ENCODE results near the gene TENM3. TPM values are rescaled to one million over a fixed set of nuclear protein-coding genes. Genes with fewer than 3 reads are reported as not detected.

The TENM3 gene
- total and polyA plus RNA-seq, 5 donors from 2014 or later, result not detected

DNA sequence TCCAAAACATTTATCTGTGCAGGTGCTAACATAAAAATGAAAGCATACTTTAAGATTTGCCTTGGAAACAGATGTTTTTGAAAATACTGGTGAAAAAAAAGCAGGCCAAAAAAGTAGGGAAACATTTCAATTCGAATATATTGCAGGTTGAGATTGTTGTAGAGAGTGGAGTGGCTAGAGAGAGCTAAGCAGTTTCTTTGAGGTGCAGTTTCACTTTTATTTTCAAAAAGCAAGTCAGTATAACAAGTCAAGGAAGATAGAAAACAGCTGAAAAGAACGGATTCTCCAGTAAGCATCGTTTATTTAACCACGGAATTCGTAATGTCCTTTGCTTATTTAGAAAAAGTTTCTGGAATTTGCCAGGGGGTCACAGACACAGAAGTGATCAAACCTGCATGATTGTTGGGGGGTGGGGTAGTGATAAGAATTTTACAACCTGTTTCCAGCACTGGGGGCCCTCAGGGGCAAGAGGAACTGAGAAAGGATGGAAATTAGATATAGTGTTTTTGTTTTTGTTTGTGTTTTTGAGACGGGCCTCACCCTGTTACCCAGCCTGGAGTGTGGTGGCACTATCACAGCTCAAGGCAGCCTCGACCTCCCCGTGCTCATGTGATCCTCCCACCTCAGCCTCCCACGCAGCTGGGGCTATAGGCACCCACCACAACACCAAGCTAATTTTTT is 175.0 kb downstream of the TENM3 start:
- Histone ChIP-seq H3K9me3 (ENCODE audit: control insufficient read depth in 2 of 2, low read length in 2 of 2) (peaks cover 3 to 5% of the 10 kb centered on the region in 2 experiments), H3K27ac (ENCODE audit: insufficient read depth, low read length, poor library complexity, severe bottlenecking) (no peak overlapping the region), H3K4me3 (ENCODE audit: low read depth, low read length) (no peak overlapping the region), H3K4me1 (ENCODE audit: control insufficient read depth, insufficient read depth, low read length, poor library complexity, severe bottlenecking) (no peaks in the 10 kb centered on the region), H3K36me3 (ENCODE audit: control insufficient read depth, insufficient read depth, low read length) (no peaks in the 10 kb centered on the region), H3K27me3 (ENCODE audit: control insufficient read depth, insufficient read depth, low read length) (no peaks in the 10 kb centered on the region)
- peaks cover 0 to 8% (median 5%) of the 10 kb centered on the region in 7 donors for H3K9me3 Mint-ChIP-seq
- DNase-seq (no peak), ATAC-seq (ENCODE audit: low read depth in 2 of 2) (no peak)
- H3K36me3 Mint-ChIP-seq, result no peaks in the 10 kb centered on the region
- no peak overlapping the region for H3K27ac Mint-ChIP-seq
- H3K27me3 Mint-ChIP-seq, result no peaks in the 10 kb centered on the region
- no peak overlapping the region for H3K4me3 Mint-ChIP-seq
- no peaks in the 10 kb centered on the region for H3K4me1 Mint-ChIP-seq

DNA sequence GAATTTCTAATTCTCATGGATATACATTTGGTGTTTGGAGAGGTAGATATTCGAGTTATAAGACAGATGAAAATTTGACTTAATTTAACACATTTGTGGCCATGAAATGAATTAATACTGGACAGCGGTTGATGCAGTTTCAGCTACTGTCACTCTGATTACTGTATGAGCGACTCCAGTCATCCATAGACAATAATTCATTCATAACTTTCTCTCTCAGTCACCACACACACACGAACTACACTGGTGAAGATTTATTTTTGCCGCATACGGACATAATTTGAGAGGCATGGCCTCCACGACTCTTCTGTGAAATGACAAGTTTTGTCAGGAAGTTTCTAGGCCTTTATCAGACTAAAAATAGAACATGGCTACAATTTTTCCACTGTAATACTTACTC is 177.0 kb downstream of the TENM3 start:
- no peak overlapping the region for H3K4me3 Mint-ChIP-seq
- DNase-seq, result no peak
- H3K36me3 Mint-ChIP-seq, result no peaks in the 10 kb centered on the region
- peaks cover 0 to 8% (median 0%) of the 10 kb centered on the region in 7 donors for H3K9me3 Mint-ChIP-seq
- ATAC-seq (ENCODE audit: low read depth in 2 of 2), result no peak
- Histone ChIP-seq H3K4me1 (ENCODE audit: control insufficient read depth, insufficient read depth, low read length, poor library complexity, severe bottlenecking) (no peaks in the 10 kb centered on the region), H3K27me3 (ENCODE audit: control insufficient read depth, insufficient read depth, low read length) (no peaks in the 10 kb centered on the region), H3K36me3 (ENCODE audit: control insufficient read depth, insufficient read depth, low read length) (no peaks in the 10 kb centered on the region), H3K4me3 (ENCODE audit: low read depth, low read length) (no peak overlapping the region), H3K27ac (ENCODE audit: insufficient read depth, low read length, poor library complexity, severe bottlenecking) (no peak overlapping the region), H3K9me3 (ENCODE audit: control insufficient read depth in 2 of 2, low read length in 2 of 2) (no peaks in the 10 kb centered on the region)
- H3K27ac Mint-ChIP-seq, result no peak overlapping the region
- no peaks in the 10 kb centered on the region for H3K27me3 Mint-ChIP-seq
- no peaks in the 10 kb centered on the region for H3K4me1 Mint-ChIP-seq

DNA sequence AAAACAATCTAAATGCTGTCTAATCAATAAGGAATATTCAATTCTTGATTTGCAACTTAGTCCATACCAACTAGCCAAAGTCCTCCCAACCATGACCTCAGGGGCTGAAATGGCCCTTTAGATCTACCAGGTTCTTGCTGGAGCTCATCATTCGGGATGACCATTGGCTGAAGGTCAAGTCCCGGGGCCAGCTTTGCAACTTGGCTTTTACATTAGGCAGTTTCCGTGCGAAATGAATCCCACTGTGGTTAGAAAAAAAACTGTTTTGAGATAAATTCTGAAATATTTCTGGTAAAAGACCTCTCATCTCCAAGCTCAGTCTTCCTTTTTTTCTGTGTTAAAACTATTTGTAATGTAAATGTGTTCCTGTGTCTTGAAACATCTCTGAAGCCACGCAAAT is 178.6 kb downstream of the TENM3 start:
- H3K4me3 Mint-ChIP-seq, result no peak overlapping the region
- Histone ChIP-seq H3K4me1 (ENCODE audit: control insufficient read depth, insufficient read depth, low read length, poor library complexity, severe bottlenecking) (no peaks in the 10 kb centered on the region), H3K27me3 (ENCODE audit: control insufficient read depth, insufficient read depth, low read length) (no peaks in the 10 kb centered on the region), H3K27ac (ENCODE audit: insufficient read depth, low read length, poor library complexity, severe bottlenecking) (no peak overlapping the region), H3K9me3 (ENCODE audit: control insufficient read depth in 2 of 2, low read length in 2 of 2) (no peaks in the 10 kb centered on the region), H3K36me3 (ENCODE audit: control insufficient read depth, insufficient read depth, low read length) (no peaks in the 10 kb centered on the region), H3K4me3 (ENCODE audit: low read depth, low read length) (no peak overlapping the region)
- H3K4me1 Mint-ChIP-seq, result no peaks in the 10 kb centered on the region
- ATAC-seq (ENCODE audit: low read depth in 2 of 2) (no peak), DNase-seq (no peak)
- H3K9me3 Mint-ChIP-seq, result peaks cover 0 to 8% (median 0%) of the 10 kb centered on the region in 7 donors
- H3K27me3 Mint-ChIP-seq, result no peaks in the 10 kb centered on the region
- no peaks in the 10 kb centered on the region for H3K36me3 Mint-ChIP-seq
- no peak overlapping the region for H3K27ac Mint-ChIP-seq

DNA sequence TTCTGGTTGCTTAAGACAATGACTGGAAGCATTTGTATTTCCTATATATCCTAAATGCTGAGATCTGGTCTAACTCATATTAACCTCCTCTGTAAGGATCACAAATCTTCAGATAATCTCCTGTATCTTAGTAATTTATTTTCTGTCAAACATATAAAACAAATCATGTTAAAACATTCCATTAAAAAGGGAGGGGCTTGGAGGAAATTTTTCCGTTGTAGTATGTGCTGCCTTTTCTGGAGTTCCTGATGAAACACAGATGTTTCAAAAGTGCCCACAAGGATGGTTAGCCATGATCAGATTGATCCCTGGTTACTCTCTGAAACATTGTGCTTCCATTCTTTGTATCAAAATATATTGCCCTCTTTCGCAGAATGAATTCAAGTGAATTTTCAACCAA is 182.1 kb downstream of the TENM3 start:
- ATAC-seq (ENCODE audit: low read depth in 2 of 2), result no peak
- Histone ChIP-seq H3K9me3 (ENCODE audit: control insufficient read depth in 2 of 2, low read length in 2 of 2) (no peaks in the 10 kb centered on the region), H3K27ac (ENCODE audit: insufficient read depth, low read length, poor library complexity, severe bottlenecking) (no peak overlapping the region), H3K27me3 (ENCODE audit: control insufficient read depth, insufficient read depth, low read length) (no peaks in the 10 kb centered on the region), H3K4me1 (ENCODE audit: control insufficient read depth, insufficient read depth, low read length, poor library complexity, severe bottlenecking) (no peaks in the 10 kb centered on the region), H3K36me3 (ENCODE audit: control insufficient read depth, insufficient read depth, low read length) (no peaks in the 10 kb centered on the region), H3K4me3 (ENCODE audit: low read depth, low read length) (no peak overlapping the region)
- no peak for DNase-seq
- Mint-ChIP-seq H3K27me3 (no peaks in the 10 kb centered on the region), H3K9me3 (peaks cover 0 to 7% (median 0%) of the 10 kb centered on the region in 7 donors), H3K36me3 (no peaks in the 10 kb centered on the region), H3K27ac (no peak overlapping the region), H3K4me3 (no peak overlapping the region), H3K4me1 (no peaks in the 10 kb centered on the region)

DNA sequence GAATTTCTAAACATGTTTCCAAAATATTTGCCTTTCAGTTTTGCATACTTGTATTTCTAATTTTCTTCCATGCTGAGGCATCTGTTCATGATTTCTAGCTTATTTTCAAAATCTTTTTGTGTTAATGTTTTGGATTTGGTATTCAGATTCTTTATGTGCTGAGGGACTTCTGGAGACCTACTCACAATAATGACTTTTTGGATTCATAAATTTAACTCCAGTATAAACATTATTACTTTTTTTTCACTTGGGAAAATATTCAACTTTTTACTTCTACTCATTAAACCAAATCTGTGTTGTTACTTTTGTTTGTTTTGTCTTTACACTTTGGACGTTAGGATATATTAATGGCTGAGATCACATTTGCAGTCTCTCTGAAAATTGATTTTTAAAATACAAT is 183.7 kb downstream of the TENM3 start:
- Mint-ChIP-seq H3K27ac (no peak overlapping the region), H3K4me3 (no peak overlapping the region), H3K27me3 (no peaks in the 10 kb centered on the region), H3K4me1 (no peaks in the 10 kb centered on the region), H3K9me3 (peaks cover 0 to 7% (median 0%) of the 10 kb centered on the region in 7 donors), H3K36me3 (no peaks in the 10 kb centered on the region)
- no peak overlapping the region for H3K4me3 ChIP-seq (ENCODE audit: low read depth, low read length)
- H3K4me1 ChIP-seq (ENCODE audit: control insufficient read depth, insufficient read depth, low read length, poor library complexity, severe bottlenecking), result no peaks in the 10 kb centered on the region
- no peaks in the 10 kb centered on the region for H3K36me3 ChIP-seq (ENCODE audit: control insufficient read depth, insufficient read depth, low read length)
- ATAC-seq (ENCODE audit: low read depth in 2 of 2), result no peak
- no peak overlapping the region for H3K27ac ChIP-seq (ENCODE audit: insufficient read depth, low read length, poor library complexity, severe bottlenecking)
- DNase-seq, result no peak
- no peaks in the 10 kb centered on the region for H3K9me3 ChIP-seq (ENCODE audit: control insufficient read depth in 2 of 2, low read length in 2 of 2)
- no peaks in the 10 kb centered on the region for H3K27me3 ChIP-seq (ENCODE audit: control insufficient read depth, insufficient read depth, low read length)

DNA sequence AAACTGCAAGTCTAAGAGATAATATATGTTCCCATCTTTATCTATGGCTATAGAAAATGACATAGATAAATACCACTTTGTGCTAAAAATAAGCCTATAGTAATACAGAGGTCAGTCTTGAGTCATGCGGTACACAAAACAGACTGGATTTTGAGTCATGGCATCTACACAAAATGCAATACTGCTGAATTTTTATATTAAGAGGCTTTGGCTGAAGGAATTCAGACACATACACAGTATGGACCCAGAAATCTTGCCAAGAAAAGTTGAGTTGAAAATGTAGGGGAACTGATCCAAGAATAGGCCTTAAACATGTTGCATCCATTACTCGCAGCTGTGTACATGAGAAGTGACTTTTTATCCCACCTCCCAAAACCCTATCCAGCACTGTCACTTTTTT is 184.4 kb downstream of the TENM3 start:
- no peaks in the 10 kb centered on the region for H3K27me3 Mint-ChIP-seq
- no peaks in the 10 kb centered on the region for H3K27me3 ChIP-seq (ENCODE audit: control insufficient read depth, insufficient read depth, low read length)
- no peaks in the 10 kb centered on the region for H3K36me3 Mint-ChIP-seq
- no peak overlapping the region for H3K27ac ChIP-seq (ENCODE audit: insufficient read depth, low read length, poor library complexity, severe bottlenecking)
- H3K4me1 ChIP-seq (ENCODE audit: control insufficient read depth, insufficient read depth, low read length, poor library complexity, severe bottlenecking), result no peaks in the 10 kb centered on the region
- no peak overlapping the region for H3K27ac Mint-ChIP-seq
- no peak for DNase-seq
- peaks cover 0 to 7% (median 0%) of the 10 kb centered on the region in 7 donors for H3K9me3 Mint-ChIP-seq
- ATAC-seq (ENCODE audit: low read depth in 2 of 2), result no peak
- no peak overlapping the region for H3K4me3 Mint-ChIP-seq
- no peak overlapping the region for H3K4me3 ChIP-seq (ENCODE audit: low read depth, low read length)
- no peaks in the 10 kb centered on the region for H3K36me3 ChIP-seq (ENCODE audit: control insufficient read depth, insufficient read depth, low read length)
- no peaks in the 10 kb centered on the region for H3K9me3 ChIP-seq (ENCODE audit: control insufficient read depth in 2 of 2, low read length in 2 of 2)
- no peaks in the 10 kb centered on the region for H3K4me1 Mint-ChIP-seq

DNA sequence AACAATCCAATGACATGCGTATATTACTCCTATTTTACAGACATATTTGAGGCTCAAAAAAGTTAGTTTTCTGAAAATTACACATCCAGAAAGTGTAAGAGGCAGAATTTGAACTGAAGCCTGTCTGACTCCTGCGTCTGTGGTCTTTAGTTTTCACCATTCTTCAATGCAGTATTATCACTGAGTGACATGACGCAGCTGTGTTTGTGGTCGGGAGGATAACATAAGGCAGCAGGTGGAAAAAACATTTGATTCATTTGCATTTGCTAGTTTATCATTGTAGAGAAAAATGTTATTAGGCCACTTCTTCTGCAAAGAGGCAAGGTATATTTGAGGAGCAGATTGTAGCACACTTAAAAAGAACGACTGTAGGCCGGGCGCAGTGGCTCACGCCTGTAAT is 186.7 kb downstream of the TENM3 start:
- Histone ChIP-seq H3K4me1 (ENCODE audit: control insufficient read depth, insufficient read depth, low read length, poor library complexity, severe bottlenecking) (no peaks in the 10 kb centered on the region), H3K9me3 (ENCODE audit: control insufficient read depth in 2 of 2, low read length in 2 of 2) (no peaks in the 10 kb centered on the region), H3K27me3 (ENCODE audit: control insufficient read depth, insufficient read depth, low read length) (no peaks in the 10 kb centered on the region), H3K4me3 (ENCODE audit: low read depth, low read length) (no peak overlapping the region), H3K27ac (ENCODE audit: insufficient read depth, low read length, poor library complexity, severe bottlenecking) (no peak overlapping the region), H3K36me3 (ENCODE audit: control insufficient read depth, insufficient read depth, low read length) (no peaks in the 10 kb centered on the region)
- H3K27me3 Mint-ChIP-seq, result no peaks in the 10 kb centered on the region
- peaks cover 0 to 5% (median 3%) of the 10 kb centered on the region in 7 donors for H3K9me3 Mint-ChIP-seq
- H3K36me3 Mint-ChIP-seq, result no peaks in the 10 kb centered on the region
- DNase-seq (no peak), ATAC-seq (ENCODE audit: low read depth in 2 of 2) (no peak)
- no peak overlapping the region for H3K4me3 Mint-ChIP-seq
- no peaks in the 10 kb centered on the region for H3K4me1 Mint-ChIP-seq
- no peak overlapping the region for H3K27ac Mint-ChIP-seq

DNA sequence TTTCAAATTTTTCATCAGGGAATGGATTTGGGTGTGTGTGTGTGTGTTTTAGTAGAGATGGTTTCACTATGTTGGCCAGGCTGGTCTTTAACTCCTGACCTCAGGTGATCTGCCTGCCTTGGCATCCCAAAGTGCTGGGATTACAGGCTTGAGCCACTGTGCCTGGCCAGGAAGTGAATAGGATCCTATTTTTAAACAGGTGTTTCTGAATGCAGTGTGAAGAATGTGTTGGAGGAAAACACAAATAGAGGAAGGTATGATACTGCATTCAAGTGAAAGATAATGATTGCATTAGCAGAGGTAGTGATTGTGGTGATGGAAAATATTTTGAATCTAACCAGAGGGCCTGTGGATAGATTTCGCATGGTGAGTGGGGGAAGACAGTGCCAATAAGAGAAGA is 189.6 kb downstream of the TENM3 start:
- ATAC-seq (ENCODE audit: low read depth in 2 of 2), result no peak
- H3K36me3 Mint-ChIP-seq, result no peaks in the 10 kb centered on the region
- H3K9me3 Mint-ChIP-seq, result peaks cover 0 to 5% (median 3%) of the 10 kb centered on the region in 7 donors
- no peaks in the 10 kb centered on the region for H3K27me3 Mint-ChIP-seq
- no peak overlapping the region for H3K4me3 Mint-ChIP-seq
- Histone ChIP-seq H3K4me3 (ENCODE audit: low read depth, low read length) (no peak overlapping the region), H3K27ac (ENCODE audit: insufficient read depth, low read length, poor library complexity, severe bottlenecking) (no peak overlapping the region), H3K36me3 (ENCODE audit: control insufficient read depth, insufficient read depth, low read length) (no peaks in the 10 kb centered on the region), H3K9me3 (ENCODE audit: control insufficient read depth in 2 of 2, low read length in 2 of 2) (no peaks in the 10 kb centered on the region), H3K4me1 (ENCODE audit: control insufficient read depth, insufficient read depth, low read length, poor library complexity, severe bottlenecking) (no peaks in the 10 kb centered on the region), H3K27me3 (ENCODE audit: control insufficient read depth, insufficient read depth, low read length) (no peaks in the 10 kb centered on the region)
- H3K27ac Mint-ChIP-seq, result no peak overlapping the region
- H3K4me1 Mint-ChIP-seq, result no peaks in the 10 kb centered on the region
- DNase-seq, result no peak
